HG02981 (cell line): ENCODE measurements around the gene IGF2BP2.
"Not testable (repeated sequence)": the region's sequence is repeated elsewhere in the genome, so short reads cannot be mapped to it uniquely, and the experiment has no call there.

Experiments
- ATAC-seq: cut with Tn5 transposase; IDR thresholded peaks from one replicate; pipeline ENCODE4 v1.9.1; 2021; ENCODE audit warnings: mild to moderate bottlenecking, moderate library complexity; ENCODE audit not compliant: unreplicated experiment

The IGF2BP2 gene

GRCh38 chr3:185678027-185678426 lies 146.8 kb downstream of the IGF2BP2 start:
- ATAC-seq = no peak

- no peak for ATAC-seq
Measured at GRCh38 chr3:185677146-185677829, 147.6 kb downstream of the IGF2BP2 start.

GRCh38 chr3:185667574-185667973 lies 157.3 kb downstream of the IGF2BP2 start:
- no peak for ATAC-seq

- no peak for ATAC-seq
Measured at GRCh38 chr3:185663929-185664328, 160.9 kb downstream of the IGF2BP2 start.

- no peak for ATAC-seq
Measured at GRCh38 chr3:185661772-185662171, 163.1 kb downstream of the IGF2BP2 start.

- ATAC-seq = not testable (repeated sequence)
Measured at GRCh38 chr3:185661296-185661695, 163.5 kb downstream of the IGF2BP2 start.

GRCh38 chr3:185659942-185660921 lies 164.6 kb downstream of the IGF2BP2 start:
- peak; percentile 77 for ATAC-seq

- no peak for ATAC-seq
Measured at GRCh38 chr3:185658943-185659342, 165.9 kb downstream of the IGF2BP2 start.

- ATAC-seq = no peak
Measured at GRCh38 chr3:185658504-185658912, 166.3 kb downstream of the IGF2BP2 start.

GRCh38 chr3:185657691-185658503 lies 166.9 kb downstream of the IGF2BP2 start:
- ATAC-seq = no peak

- ATAC-seq = no peak
Measured at GRCh38 chr3:185657211-185657610, 167.6 kb downstream of the IGF2BP2 start.

GRCh38 chr3:185656321-185656840 lies 168.5 kb downstream of the IGF2BP2 start:
- no peak for ATAC-seq

- no peak for ATAC-seq
Measured at GRCh38 chr3:185655426-185656320, 169.2 kb downstream of the IGF2BP2 start.

GRCh38 chr3:185654758-185655145 lies 170.1 kb downstream of the IGF2BP2 start:
- ATAC-seq = no peak

- no peak for ATAC-seq
Measured at GRCh38 chr3:185653949-185654757, 170.7 kb downstream of the IGF2BP2 start.

GRCh38 chr3:185651971-185652370 lies 172.9 kb downstream of the IGF2BP2 start:
- no peak for ATAC-seq

- no peak for ATAC-seq
Measured at GRCh38 chr3:185649414-185649813, 175.4 kb downstream of the IGF2BP2 start.

- ATAC-seq = no peak
Measured at GRCh38 chr3:185648396-185648795, 176.4 kb downstream of the IGF2BP2 start.

GRCh38 chr3:185647880-185648210 lies 177.0 kb downstream of the IGF2BP2 start:
- ATAC-seq = no peak
